CD14-positive monocyte (primary cell): ENCODE data around the gene CARD19. TPM values are rescaled to one million over a fixed set of nuclear protein-coding genes. Genes with fewer than 3 reads are reported as not detected.

Source experiments
- DNase-seq, 3 donors: peaks; one replicate each; pipeline ENCODE4 v3.0.0-alpha.2; 2011 to 2022
- H2AFZ ChIP-seq: 2 replicates; pipeline ENCODE4 v1.6.0; 2012; ENCODE audit warnings: mild to moderate bottlenecking, low read depth, low read length, inconsistent platforms; ENCODE audit not compliant: insufficient read depth, poor library complexity, severe bottlenecking
- H3K27ac ChIP-seq, 2 donors: 1 replicate in 1 of 2; 2 replicates in 1 of 2; pipeline ENCODE4 v1.5.1; 2012 to 2013; ENCODE audit warnings: low read length in 2 of 2, control low read depth in 1 of 2, inconsistent platforms in 1 of 2, low read depth in 1 of 2, mild to moderate bottlenecking in 1 of 2
- H3K27me3 ChIP-seq, 2 donors: one replicate each; pipeline versions ENCODE4 v1.6.0 to v1.6.1; 2011 to 2013; ENCODE audit warnings: low read length in 2 of 2; ENCODE audit not compliant: control insufficient read depth in 2 of 2, insufficient read depth in 2 of 2
- H3K36me3 ChIP-seq, 2 donors: replicated peaks in 1 of 2; 1 replicate in 1 of 2; 2 replicates in 1 of 2; pipeline versions ENCODE4 v1.5.1 to v1.6.1; 2012 to 2013; ENCODE audit warnings: low read length in 2 of 2, control low read depth in 1 of 2, inconsistent platforms in 1 of 2, mild to moderate bottlenecking in 1 of 2; ENCODE audit not compliant: insufficient read depth in 2 of 2, control insufficient read depth in 1 of 2
- H3K4me1 ChIP-seq, 2 donors: 1 replicate in 1 of 2; 2 replicates in 1 of 2; pipeline versions ENCODE4 v1.5.1 to v1.6.1; 2012 to 2013; ENCODE audit warnings: low read length in 2 of 2, control low read depth in 1 of 2, inconsistent platforms in 1 of 2, mild to moderate bottlenecking in 1 of 2, moderate library complexity in 1 of 2; ENCODE audit not compliant: insufficient read depth in 2 of 2, control insufficient read depth in 1 of 2
- H3K4me2 ChIP-seq: replicated peaks from 2 replicates; pipeline ENCODE3; 2012; ENCODE audit warnings: low read length, moderate library complexity, mild to moderate bottlenecking; ENCODE audit not compliant: poor library complexity, severe bottlenecking; ENCODE audit errors: extremely low read depth
- H3K4me3 ChIP-seq, 3 experiments: fragments of 200-600 bp in 1 of 3; sonication (generic) in 1 of 3; replicated peaks in 1 of 3; 1 replicate in 2 of 3; 2 replicates in 1 of 3; pipeline ENCODE4 v1.5.1; 2011 to 2013; ENCODE audit warnings: low read length in 3 of 3, mild to moderate bottlenecking in 3 of 3, control low read depth in 2 of 3, low read depth in 2 of 3, inconsistent platforms in 1 of 3, moderate library complexity in 1 of 3
- H3K79me2 ChIP-seq: 2 replicates; pipeline ENCODE4 v1.6.0; 2012; ENCODE audit warnings: mild to moderate bottlenecking, control low read depth, inconsistent platforms, low read length, moderate library complexity; ENCODE audit not compliant: insufficient read depth
- H3K9ac ChIP-seq: 2 replicates; pipeline ENCODE4 v1.6.0; 2017; ENCODE audit warnings: low read length, mild to moderate bottlenecking; ENCODE audit not compliant: insufficient read depth, poor library complexity, severe bottlenecking
- H3K9me3 ChIP-seq, 2 donors: replicated peaks in 1 of 2; 1 replicate in 1 of 2; 2 replicates in 1 of 2; pipeline versions ENCODE4 v1.5.1 to v1.6.1; 2012 to 2013; ENCODE audit warnings: low read length in 2 of 2, control low read depth in 1 of 2; ENCODE audit not compliant: control insufficient read depth in 1 of 2, insufficient read depth in 1 of 2
- H4K20me1 ChIP-seq: 2 replicates; pipeline ENCODE4 v1.6.0; 2012; ENCODE audit warnings: mild to moderate bottlenecking, low read length, control low read depth, moderate library complexity; ENCODE audit not compliant: insufficient read depth
- H3K27ac Mint-ChIP-seq, 7 donors: one replicate each; pipeline ENCODE4 v1.8.0; 2020; ENCODE audit warnings: mild to moderate bottlenecking in 7 of 7, mixed read lengths in 7 of 7, moderate library complexity in 6 of 7, inconsistent platforms in 2 of 7
- H3K27me3 Mint-ChIP-seq, 3 donors: one replicate each; pipeline ENCODE4 v1.8.0; 2021 to 2022; ENCODE audit warnings: low read depth in 3 of 3, mild to moderate bottlenecking in 3 of 3, mixed read lengths in 3 of 3, moderate library complexity in 3 of 3, inconsistent platforms in 1 of 3
- H3K36me3 Mint-ChIP-seq, 2 donors: one replicate each; pipeline ENCODE4 v1.8.0; 2020; ENCODE audit warnings: mixed read lengths in 2 of 2, inconsistent platforms in 1 of 2, mild to moderate bottlenecking in 1 of 2
- H3K4me1 Mint-ChIP-seq: one replicate; pipeline ENCODE4 v1.8.0; 2020; ENCODE audit warnings: mild to moderate bottlenecking, mixed read lengths
- H3K4me3 Mint-ChIP-seq, 2 donors: one replicate each; pipeline ENCODE4 v1.8.0; 2020; ENCODE audit warnings: mild to moderate bottlenecking in 2 of 2, mixed read lengths in 2 of 2, moderate library complexity in 1 of 2
- H3K9me3 Mint-ChIP-seq, 7 donors: one replicate each; pipeline ENCODE4 v1.8.0; 2020 to 2022; ENCODE audit warnings: mixed read lengths in 7 of 7, mild to moderate bottlenecking in 6 of 7, moderate library complexity in 6 of 7, inconsistent platforms in 2 of 7
- WGBS: methylation state at CpG from one replicate; pipeline ENCODE4 v1.1.5; 2013; ENCODE audit warnings: missing lambda C conversion rate; ENCODE audit not compliant: insufficient coverage; 5-methylcytosine and 5-hydroxymethylcytosine counted together
- intact Hi-C, 2 donors: fragments of 100-400 bp; cut with micrococcal nuclease; formaldehyde crosslinking; loops; one replicate each; pipeline versions ENCODE4 v1.15.0 to v1.15.1; 2023
- polyA plus RNA-seq, 3 donors: library from polyadenylated mRNA; depleted of rRNA in 1 of 3; unstranded in 2 of 3; stranded (reverse) in 1 of 3; fragments of 300-500 nt in 2 of 3; fragments of >200 nt in 1 of 3; fragmentation: Illumina TruSeq in 2 of 3; gene quantifications; 1 replicate in 2 of 3; 2 replicates in 1 of 3; pipeline ENCODE4 v1.2.3, GENCODE V29; 2012 to 2021
- TF ChIP-seq, protein P1 (sequence below): fragments of 200-600 bp; IDR thresholded peaks from one replicate; pipeline ENCODE4 v1.8.0; 2022; ENCODE audit warnings: antibody characterized with exemption, mild to moderate bottlenecking

CARD19 gene
- polyA plus RNA-seq, 3 donors: 130 to 506 (median 137) TPM

DNA sequence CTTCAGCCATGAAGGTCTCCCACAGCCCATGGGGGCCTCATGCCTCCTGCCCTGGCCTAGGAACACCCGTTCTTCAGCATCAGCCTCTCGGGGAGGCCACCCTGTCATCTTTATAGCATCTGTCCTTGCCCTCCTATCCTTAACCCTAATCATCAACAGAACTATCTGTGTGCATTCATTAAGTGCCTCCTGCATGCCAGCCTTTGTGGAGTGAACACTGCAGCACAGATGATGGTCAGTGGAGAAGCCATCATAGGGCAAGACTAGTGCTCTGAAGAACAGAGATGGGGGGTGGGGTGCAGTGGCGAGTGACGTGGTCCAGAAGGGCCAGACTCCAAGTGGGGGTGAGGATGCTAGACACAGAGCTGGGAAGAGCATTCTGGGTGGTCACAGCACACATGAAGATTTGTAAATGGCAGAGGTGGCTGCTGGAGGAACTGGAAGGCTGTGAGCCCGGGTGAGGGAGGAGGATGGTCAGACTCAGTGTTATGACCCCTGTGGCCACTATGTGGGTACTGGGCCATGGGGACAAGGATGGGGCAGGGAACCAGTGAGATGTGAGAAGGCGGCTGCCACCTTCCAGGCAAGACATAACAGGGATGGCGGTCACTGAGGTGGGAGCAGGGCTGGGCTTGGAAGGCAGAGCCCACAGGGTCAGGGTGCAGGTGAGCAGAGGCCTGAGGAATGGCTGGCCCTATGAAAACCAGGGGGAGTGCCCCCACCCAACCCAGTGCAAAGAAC is 3.6 kb upstream of the CARD19 start:
- H3K4me3 ChIP-seq: peak overlapping the region in 1 of 3 experiments; percentile 39
- H3K4me1 Mint-ChIP-seq: peaks cover 46% of the 10 kb centered on the region
- H3K27ac Mint-ChIP-seq: peak overlapping the region in 6 of 7 donors; percentile 83 to 100 (median 96)
- intact Hi-C loops: loop anchor here (5.0 to 10.0 kb wide), 6 partner anchors 55 to 472 kb away; partner anchors contain the start of genes BICD2 (in 2 of the 2), FAM120A (in 2 of the 2) and FAM120AOS (in 2 of the 2)
- H3K9me3 ChIP-seq: peaks cover 7 to 13% of the 10 kb centered on the region in 2 donors
- H3K36me3 Mint-ChIP-seq: peaks cover 25 to 28% of the 10 kb centered on the region in 2 donors
- peaks cover 15% of the 10 kb centered on the region for H3K79me2 ChIP-seq
- peak overlapping the region in 1 of 2 donors; percentile 20 for H3K4me3 Mint-ChIP-seq
- peaks cover 12% of the 10 kb centered on the region for H4K20me1 ChIP-seq
- WGBS: 85% methylated on average over 6 of the region's 7 CpGs
- no peak overlapping the region for H3K9ac ChIP-seq
- no peak for DNase-seq
- no peaks in the 10 kb centered on the region for H3K27me3 ChIP-seq
- H3K4me1 ChIP-seq: peaks cover 45 to 51% of the 10 kb centered on the region in 2 donors
- no peak overlapping the region for H2AFZ ChIP-seq
- no peaks in the 10 kb centered on the region for H3K36me3 ChIP-seq
- peaks cover 7 to 21% (median 14%) of the 10 kb centered on the region in 7 donors for H3K9me3 Mint-ChIP-seq
- H3K27ac ChIP-seq: peak overlapping the region; percentile 6 to 97
- TF ChIP-seq, protein P1, sequence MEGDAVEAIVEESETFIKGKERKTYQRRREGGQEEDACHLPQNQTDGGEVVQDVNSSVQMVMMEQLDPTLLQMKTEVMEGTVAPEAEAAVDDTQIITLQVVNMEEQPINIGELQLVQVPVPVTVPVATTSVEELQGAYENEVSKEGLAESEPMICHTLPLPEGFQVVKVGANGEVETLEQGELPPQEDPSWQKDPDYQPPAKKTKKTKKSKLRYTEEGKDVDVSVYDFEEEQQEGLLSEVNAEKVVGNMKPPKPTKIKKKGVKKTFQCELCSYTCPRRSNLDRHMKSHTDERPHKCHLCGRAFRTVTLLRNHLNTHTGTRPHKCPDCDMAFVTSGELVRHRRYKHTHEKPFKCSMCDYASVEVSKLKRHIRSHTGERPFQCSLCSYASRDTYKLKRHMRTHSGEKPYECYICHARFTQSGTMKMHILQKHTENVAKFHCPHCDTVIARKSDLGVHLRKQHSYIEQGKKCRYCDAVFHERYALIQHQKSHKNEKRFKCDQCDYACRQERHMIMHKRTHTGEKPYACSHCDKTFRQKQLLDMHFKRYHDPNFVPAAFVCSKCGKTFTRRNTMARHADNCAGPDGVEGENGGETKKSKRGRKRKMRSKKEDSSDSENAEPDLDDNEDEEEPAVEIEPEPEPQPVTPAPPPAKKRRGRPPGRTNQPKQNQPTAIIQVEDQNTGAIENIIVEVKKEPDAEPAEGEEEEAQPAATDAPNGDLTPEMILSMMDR: no peak
- H3K4me2 ChIP-seq: no peak overlapping the region
- peaks cover 0 to 2% (median 2%) of the 10 kb centered on the region in 3 donors for H3K27me3 Mint-ChIP-seq

DNA sequence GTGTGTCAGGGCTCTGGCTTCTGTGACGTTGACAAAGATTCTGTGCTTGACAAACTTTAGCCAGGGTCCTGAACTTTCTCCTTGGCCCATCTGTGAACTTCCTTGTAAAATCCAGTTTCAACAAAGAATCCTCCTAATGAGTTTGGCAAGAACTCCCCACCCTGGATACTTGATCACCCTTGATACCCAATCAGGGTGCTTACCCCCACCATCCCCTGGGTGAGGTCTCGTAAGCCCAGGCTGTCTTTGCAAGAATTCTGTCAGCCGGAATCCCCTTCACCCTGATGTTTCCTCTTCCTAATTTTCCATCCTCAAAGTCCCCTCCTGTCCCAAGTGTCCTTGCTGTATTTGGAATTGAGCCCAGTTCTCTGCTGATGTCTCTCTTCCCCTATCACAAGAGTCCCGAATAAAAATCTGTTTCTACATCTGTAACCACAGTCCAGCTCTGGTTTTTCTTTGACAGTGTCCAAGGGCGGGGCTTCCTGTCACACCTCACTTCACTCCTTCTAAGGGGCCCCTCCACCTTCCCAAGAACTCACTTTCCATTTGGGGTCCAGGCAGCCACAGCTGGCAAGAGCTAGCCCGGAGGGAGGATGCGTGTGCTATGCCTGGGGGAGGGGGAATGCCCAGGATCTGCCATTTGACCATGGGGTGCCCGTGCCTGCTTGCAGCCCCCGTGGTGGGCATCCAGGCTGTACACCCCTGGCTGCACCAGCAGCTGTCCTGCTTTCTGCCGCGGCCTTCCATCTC is 2.7 kb upstream of the CARD19 start:
- peaks cover 23% of the 10 kb centered on the region for H3K79me2 ChIP-seq
- H3K4me1 ChIP-seq: peaks cover 54 to 60% of the 10 kb centered on the region in 2 donors
- H3K27me3 ChIP-seq: no peaks in the 10 kb centered on the region
- H3K36me3 ChIP-seq: no peaks in the 10 kb centered on the region
- Mint-ChIP-seq H3K27me3 (peaks cover 0 to 2% (median 2%) of the 10 kb centered on the region in 3 donors), H3K36me3 (peaks cover 27 to 32% of the 10 kb centered on the region in 2 donors), H3K4me1 (peaks cover 54% of the 10 kb centered on the region), H3K4me3 (peak overlapping the region; percentile 50 to 81), H3K27ac (peak overlapping the region; percentile 75 to 100 (median 99)), H3K9me3 (peaks cover 7 to 21% (median 14%) of the 10 kb centered on the region in 7 donors)
- H3K4me3 ChIP-seq: peak overlapping the region in 1 of 3 experiments; percentile 39
- H3K27ac ChIP-seq: peak overlapping the region; percentile 97 to 100
- TF ChIP-seq, protein P1: no peak
- H2AFZ ChIP-seq: peak overlapping the region; percentile 10
- H3K9me3 ChIP-seq: peaks cover 7 to 13% of the 10 kb centered on the region in 2 donors
- DNase-seq: peak in 2 of 3 donors; percentile 36 to 63
- H3K4me2 ChIP-seq: peak overlapping the region; percentile 39
- intact Hi-C loops: loop anchor here (5.0 to 10.0 kb wide), 6 partner anchors 56 to 471 kb away; partner anchors contain the start of genes BICD2 (in 2 of the 2), FAM120A (in 2 of the 2) and FAM120AOS (in 2 of the 2)
- H3K9ac ChIP-seq: no peak overlapping the region
- 12% methylated on average over 9 of the region's 11 CpGs for WGBS
- H4K20me1 ChIP-seq: peaks cover 17% of the 10 kb centered on the region
